ENCODE data around the gene SAG.

DNA sequence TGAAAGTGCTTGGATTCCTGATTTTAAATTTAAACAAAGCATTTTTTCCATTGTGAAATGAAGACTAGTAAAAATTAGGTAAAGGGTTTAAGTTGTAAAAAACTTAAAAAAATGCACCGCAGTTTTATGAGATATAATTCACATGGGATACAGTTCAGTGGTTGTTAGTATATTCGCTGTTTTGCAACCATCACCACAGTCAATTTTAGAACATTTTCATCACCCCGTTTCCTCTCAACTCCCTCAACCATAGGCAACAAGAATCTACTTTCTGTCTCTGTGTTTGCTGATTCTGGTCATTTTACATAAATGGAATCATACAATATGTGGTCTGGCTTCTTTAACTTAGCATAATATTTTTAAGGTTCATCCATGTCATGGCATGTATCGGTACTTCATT lies 50.7 kb downstream of the SAG start:
- no peak for TF ChIP-seq POLR2AphosphoS5 (IDR thresholded peaks at IDR 0.05)
- TF ChIP-seq, protein P1, sequence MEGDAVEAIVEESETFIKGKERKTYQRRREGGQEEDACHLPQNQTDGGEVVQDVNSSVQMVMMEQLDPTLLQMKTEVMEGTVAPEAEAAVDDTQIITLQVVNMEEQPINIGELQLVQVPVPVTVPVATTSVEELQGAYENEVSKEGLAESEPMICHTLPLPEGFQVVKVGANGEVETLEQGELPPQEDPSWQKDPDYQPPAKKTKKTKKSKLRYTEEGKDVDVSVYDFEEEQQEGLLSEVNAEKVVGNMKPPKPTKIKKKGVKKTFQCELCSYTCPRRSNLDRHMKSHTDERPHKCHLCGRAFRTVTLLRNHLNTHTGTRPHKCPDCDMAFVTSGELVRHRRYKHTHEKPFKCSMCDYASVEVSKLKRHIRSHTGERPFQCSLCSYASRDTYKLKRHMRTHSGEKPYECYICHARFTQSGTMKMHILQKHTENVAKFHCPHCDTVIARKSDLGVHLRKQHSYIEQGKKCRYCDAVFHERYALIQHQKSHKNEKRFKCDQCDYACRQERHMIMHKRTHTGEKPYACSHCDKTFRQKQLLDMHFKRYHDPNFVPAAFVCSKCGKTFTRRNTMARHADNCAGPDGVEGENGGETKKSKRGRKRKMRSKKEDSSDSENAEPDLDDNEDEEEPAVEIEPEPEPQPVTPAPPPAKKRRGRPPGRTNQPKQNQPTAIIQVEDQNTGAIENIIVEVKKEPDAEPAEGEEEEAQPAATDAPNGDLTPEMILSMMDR (IDR thresholded peaks at IDR 0.05): no peak
- no peak for TF ChIP-seq EP300 (IDR thresholded peaks at IDR 0.05)
